ENCODE measurements around the gene PCGF3. TPM values are rescaled to one million over a fixed set of nuclear protein-coding genes. Genes with fewer than 3 reads are reported as not detected.

Gene PCGF3
- total RNA-seq, 1 experiment from 2014 or later, result 83.9 TPM

GRCh38 chr4:717601-718320 is 12.1 kb downstream of the PCGF3 start:
- H3K36me3 ChIP-seq (ENCODE audit: insufficient read depth, low read length, poor library complexity, severe bottlenecking), result peaks cover 1% of the 10 kb centered on the region
- no peak for DNase-seq (ENCODE audit: low spot score)
- no TSS peak for BruUV-seq (replicated peaks)
- ChIA-PET POLR2A (ENCODE audit: low non-redundant PET) (no interaction called here), CTCF (no interaction called here)
- H3K9me3 ChIP-seq (ENCODE audit: low read depth, low read length, poor library complexity, severe bottlenecking), result no peaks in the 10 kb centered on the region
- H3K4me1 ChIP-seq (ENCODE audit: insufficient read depth, low read length, poor library complexity, severe bottlenecking), result peaks cover 12% of the 10 kb centered on the region
- H3K27ac ChIP-seq (ENCODE audit: low read depth, low read length, poor library complexity, severe bottlenecking), result no peak overlapping the region
- intact Hi-C loops (cut with micrococcal nuclease; ENCODE audit: unreplicated experiment), result no loop called here
- no peaks in the 10 kb centered on the region for H3K27me3 ChIP-seq (replicated peaks; ENCODE audit: insufficient read depth, low read depth, low read length, poor library complexity)
- no peak for TF ChIP-seq EZH2 (IDR thresholded peaks at IDR 0.05; ENCODE audit: borderline replicate concordance, low read depth, low read length, poor library complexity, severe bottlenecking)
- no peak for TF ChIP-seq CTCF (conservative IDR thresholded peaks at IDR 0.05; ENCODE audit: low read depth, low read length)
- H3K4me3 ChIP-seq (ENCODE audit: low read depth, low read length, poor library complexity, severe bottlenecking), result no peak overlapping the region

GRCh38 chr4:718460-718859 is 12.8 kb downstream of the PCGF3 start:
- Histone ChIP-seq H3K27ac (ENCODE audit: low read depth, low read length, poor library complexity, severe bottlenecking) (no peak overlapping the region), H3K27me3 (replicated peaks; ENCODE audit: insufficient read depth, low read depth, low read length, poor library complexity) (no peaks in the 10 kb centered on the region), H3K9me3 (ENCODE audit: low read depth, low read length, poor library complexity, severe bottlenecking) (no peaks in the 10 kb centered on the region), H3K4me3 (ENCODE audit: low read depth, low read length, poor library complexity, severe bottlenecking) (no peak overlapping the region), H3K36me3 (ENCODE audit: insufficient read depth, low read length, poor library complexity, severe bottlenecking) (peaks cover 6% of the 10 kb centered on the region), H3K4me1 (ENCODE audit: insufficient read depth, low read length, poor library complexity, severe bottlenecking) (peaks cover 12% of the 10 kb centered on the region)
- intact Hi-C loops (cut with micrococcal nuclease; ENCODE audit: unreplicated experiment), result no loop called here
- no TSS peak for BruUV-seq (replicated peaks)
- DNase-seq (ENCODE audit: low spot score), result no peak
- no peak for TF ChIP-seq CTCF (conservative IDR thresholded peaks at IDR 0.05; ENCODE audit: low read depth, low read length)
- no peak for TF ChIP-seq EZH2 (IDR thresholded peaks at IDR 0.05; ENCODE audit: borderline replicate concordance, low read depth, low read length, poor library complexity, severe bottlenecking)
- ChIA-PET POLR2A (ENCODE audit: low non-redundant PET) (no interaction called here), CTCF (no interaction called here)

GRCh38 chr4:720111-720860 is 14.7 kb downstream of the PCGF3 start:
- no TSS peak for BruUV-seq (replicated peaks)
- Histone ChIP-seq H3K36me3 (ENCODE audit: insufficient read depth, low read length, poor library complexity, severe bottlenecking) (peaks cover 6% of the 10 kb centered on the region), H3K27ac (ENCODE audit: low read depth, low read length, poor library complexity, severe bottlenecking) (peak overlapping the region; percentile 59), H3K9me3 (ENCODE audit: low read depth, low read length, poor library complexity, severe bottlenecking) (no peaks in the 10 kb centered on the region), H3K4me3 (ENCODE audit: low read depth, low read length, poor library complexity, severe bottlenecking) (no peak overlapping the region), H3K4me1 (ENCODE audit: insufficient read depth, low read length, poor library complexity, severe bottlenecking) (peaks cover 12% of the 10 kb centered on the region), H3K27me3 (replicated peaks; ENCODE audit: insufficient read depth, low read depth, low read length, poor library complexity) (no peaks in the 10 kb centered on the region)
- ChIA-PET CTCF (no interaction called here), POLR2A (ENCODE audit: low non-redundant PET) (no interaction called here)
- intact Hi-C loops (cut with micrococcal nuclease; ENCODE audit: unreplicated experiment), result no loop called here
- no peak for DNase-seq (ENCODE audit: low spot score)
- no peak for TF ChIP-seq EZH2 (IDR thresholded peaks at IDR 0.05; ENCODE audit: borderline replicate concordance, low read depth, low read length, poor library complexity, severe bottlenecking)
- TF ChIP-seq CTCF (conservative IDR thresholded peaks at IDR 0.05; ENCODE audit: low read depth, low read length), result no peak

All from A673 (cell line).